Nephron progenitor cell (in vitro differentiated cells): ENCODE measurements around the gene AVPR1B.

Source experiments
- DNase-seq: peaks from one replicate; pipeline ENCODE4 v3.0.0; 2021
- H3K27ac Mint-ChIP-seq: 2 replicates; pipeline ENCODE4 v1.8.0; 2021; ENCODE audit warnings: mild to moderate bottlenecking, moderate library complexity, mixed read lengths
- H3K27me3 Mint-ChIP-seq: 2 replicates; pipeline ENCODE4 v1.8.0; 2021; ENCODE audit warnings: mild to moderate bottlenecking, low read depth, mixed read lengths; ENCODE audit not compliant: poor library complexity
- H3K36me3 Mint-ChIP-seq: 2 replicates; pipeline ENCODE4 v1.8.0; 2021; ENCODE audit warnings: low read depth, mixed read lengths
- H3K4me1 Mint-ChIP-seq: 2 replicates; pipeline ENCODE4 v1.8.0; 2021; ENCODE audit warnings: mixed read lengths
- H3K4me3 Mint-ChIP-seq: 2 replicates; pipeline ENCODE4 v1.8.0; 2021; ENCODE audit warnings: mild to moderate bottlenecking, moderate library complexity, mixed read lengths
- H3K9me3 Mint-ChIP-seq: 2 replicates; pipeline ENCODE4 v1.8.0; 2021; ENCODE audit warnings: mild to moderate bottlenecking, moderate library complexity, mixed read lengths
- TF ChIP-seq, protein P1 (sequence below): fragments of 200-600 bp; sonication (generic); IDR thresholded peaks from 2 replicates; pipeline ENCODE4 v1.5.0; 2021; ENCODE audit warnings: antibody characterized with exemption

AVPR1B gene

DNA sequence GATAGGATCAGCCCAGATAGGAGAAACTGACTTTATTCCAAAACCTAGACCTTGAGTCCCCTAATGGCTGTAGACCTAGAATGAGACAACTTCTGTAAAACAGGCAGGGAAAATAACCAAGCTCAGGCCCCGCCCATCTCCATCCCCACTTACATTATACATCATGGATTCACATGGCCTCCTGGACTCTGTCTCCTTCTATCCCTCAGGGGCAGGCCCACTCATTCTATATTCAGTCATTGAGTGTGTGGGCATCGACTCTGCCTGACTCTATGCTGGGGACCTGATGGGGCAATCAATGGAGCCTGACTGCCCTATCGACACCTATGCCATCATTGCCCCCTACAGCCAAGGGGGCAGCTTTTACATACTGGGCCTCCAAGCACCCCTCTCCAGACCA lies 6.4 kb downstream of the AVPR1B start:
- peaks cover 45% of the 10 kb centered on the region for H3K27me3 Mint-ChIP-seq
- H3K27ac Mint-ChIP-seq, result no peak overlapping the region
- H3K4me1 Mint-ChIP-seq, result no peaks in the 10 kb centered on the region
- TF ChIP-seq, protein P1, sequence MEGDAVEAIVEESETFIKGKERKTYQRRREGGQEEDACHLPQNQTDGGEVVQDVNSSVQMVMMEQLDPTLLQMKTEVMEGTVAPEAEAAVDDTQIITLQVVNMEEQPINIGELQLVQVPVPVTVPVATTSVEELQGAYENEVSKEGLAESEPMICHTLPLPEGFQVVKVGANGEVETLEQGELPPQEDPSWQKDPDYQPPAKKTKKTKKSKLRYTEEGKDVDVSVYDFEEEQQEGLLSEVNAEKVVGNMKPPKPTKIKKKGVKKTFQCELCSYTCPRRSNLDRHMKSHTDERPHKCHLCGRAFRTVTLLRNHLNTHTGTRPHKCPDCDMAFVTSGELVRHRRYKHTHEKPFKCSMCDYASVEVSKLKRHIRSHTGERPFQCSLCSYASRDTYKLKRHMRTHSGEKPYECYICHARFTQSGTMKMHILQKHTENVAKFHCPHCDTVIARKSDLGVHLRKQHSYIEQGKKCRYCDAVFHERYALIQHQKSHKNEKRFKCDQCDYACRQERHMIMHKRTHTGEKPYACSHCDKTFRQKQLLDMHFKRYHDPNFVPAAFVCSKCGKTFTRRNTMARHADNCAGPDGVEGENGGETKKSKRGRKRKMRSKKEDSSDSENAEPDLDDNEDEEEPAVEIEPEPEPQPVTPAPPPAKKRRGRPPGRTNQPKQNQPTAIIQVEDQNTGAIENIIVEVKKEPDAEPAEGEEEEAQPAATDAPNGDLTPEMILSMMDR, result no peak
- no peaks in the 10 kb centered on the region for H3K9me3 Mint-ChIP-seq
- no peak overlapping the region for H3K4me3 Mint-ChIP-seq
- no peaks in the 10 kb centered on the region for H3K36me3 Mint-ChIP-seq
- DNase-seq, result no peak

DNA sequence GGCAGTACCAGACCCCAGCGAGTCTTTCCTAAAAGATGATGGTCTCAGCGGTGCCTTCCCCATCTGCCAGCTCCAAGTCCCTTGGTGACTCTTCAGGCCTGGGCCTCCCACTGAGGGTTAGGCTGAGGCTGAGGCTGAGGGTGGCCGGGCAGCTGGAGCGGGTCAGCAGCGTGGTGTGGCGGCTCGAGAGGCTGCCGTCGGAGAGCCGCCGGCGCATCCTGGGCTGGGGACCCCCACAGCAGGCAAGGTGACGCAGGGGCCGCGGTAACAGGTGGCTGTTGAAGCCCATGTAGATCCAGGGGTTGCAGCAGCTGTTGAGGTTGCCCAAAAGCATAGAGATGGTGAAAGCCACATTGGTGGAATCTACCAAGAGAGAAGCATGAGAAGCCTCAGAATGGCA lies 7.0 kb downstream of the AVPR1B start:
- H3K27ac Mint-ChIP-seq, result no peak overlapping the region
- no peak overlapping the region for H3K4me3 Mint-ChIP-seq
- TF ChIP-seq, protein P1, result no peak
- no peak for DNase-seq
- no peaks in the 10 kb centered on the region for H3K36me3 Mint-ChIP-seq
- H3K9me3 Mint-ChIP-seq, result no peaks in the 10 kb centered on the region
- H3K4me1 Mint-ChIP-seq, result no peaks in the 10 kb centered on the region
- H3K27me3 Mint-ChIP-seq, result peaks cover 39% of the 10 kb centered on the region

DNA sequence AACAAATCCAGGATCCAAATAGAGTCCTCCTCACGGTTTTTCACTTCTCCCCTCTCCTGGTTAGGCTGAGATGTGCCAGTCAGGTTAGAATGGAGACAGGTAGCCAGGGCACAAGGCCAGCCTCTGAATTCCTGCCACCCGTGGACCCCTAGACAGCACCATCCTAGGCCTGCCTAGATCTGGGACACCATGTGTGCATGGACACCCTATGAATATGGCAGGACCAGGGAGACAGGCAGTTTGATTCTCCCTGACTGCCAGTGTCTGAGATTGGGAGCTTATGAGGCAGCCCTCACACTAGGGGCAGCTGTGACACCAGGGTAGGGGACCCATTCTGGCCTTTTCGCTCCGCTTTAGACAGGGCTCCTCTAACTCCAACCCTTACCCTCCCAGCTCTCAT lies 7.5 kb downstream of the AVPR1B start:
- no peak overlapping the region for H3K4me3 Mint-ChIP-seq
- DNase-seq, result no peak
- peaks cover under 1% of the 10 kb centered on the region for H3K4me1 Mint-ChIP-seq
- peaks cover 34% of the 10 kb centered on the region for H3K27me3 Mint-ChIP-seq
- TF ChIP-seq, protein P1, result no peak
- H3K27ac Mint-ChIP-seq, result no peak overlapping the region
- H3K36me3 Mint-ChIP-seq, result no peaks in the 10 kb centered on the region
- no peaks in the 10 kb centered on the region for H3K9me3 Mint-ChIP-seq

- H3K4me1 Mint-ChIP-seq, result peaks cover 6% of the 10 kb centered on the region
- H3K27me3 Mint-ChIP-seq, result peaks cover 23% of the 10 kb centered on the region
- no peak overlapping the region for H3K4me3 Mint-ChIP-seq
- H3K36me3 Mint-ChIP-seq, result no peaks in the 10 kb centered on the region
- TF ChIP-seq, protein P1, result no peak
- H3K27ac Mint-ChIP-seq, result no peak overlapping the region
- DNase-seq, result no peak
- H3K9me3 Mint-ChIP-seq, result no peaks in the 10 kb centered on the region
These were observed 8.6 kb downstream of the AVPR1B start for GRCh38 chr1:206108635-206109034.

GRCh38 chr1:206107168-206107544 lies 10.0 kb downstream of the AVPR1B start:
- no peak overlapping the region for H3K4me3 Mint-ChIP-seq
- TF ChIP-seq, protein P1, result no peak
- no peak for DNase-seq
- H3K9me3 Mint-ChIP-seq, result no peaks in the 10 kb centered on the region
- no peak overlapping the region for H3K27ac Mint-ChIP-seq
- no peaks in the 10 kb centered on the region for H3K36me3 Mint-ChIP-seq
- H3K27me3 Mint-ChIP-seq, result peaks cover 15% of the 10 kb centered on the region
- peaks cover 6% of the 10 kb centered on the region for H3K4me1 Mint-ChIP-seq

DNA sequence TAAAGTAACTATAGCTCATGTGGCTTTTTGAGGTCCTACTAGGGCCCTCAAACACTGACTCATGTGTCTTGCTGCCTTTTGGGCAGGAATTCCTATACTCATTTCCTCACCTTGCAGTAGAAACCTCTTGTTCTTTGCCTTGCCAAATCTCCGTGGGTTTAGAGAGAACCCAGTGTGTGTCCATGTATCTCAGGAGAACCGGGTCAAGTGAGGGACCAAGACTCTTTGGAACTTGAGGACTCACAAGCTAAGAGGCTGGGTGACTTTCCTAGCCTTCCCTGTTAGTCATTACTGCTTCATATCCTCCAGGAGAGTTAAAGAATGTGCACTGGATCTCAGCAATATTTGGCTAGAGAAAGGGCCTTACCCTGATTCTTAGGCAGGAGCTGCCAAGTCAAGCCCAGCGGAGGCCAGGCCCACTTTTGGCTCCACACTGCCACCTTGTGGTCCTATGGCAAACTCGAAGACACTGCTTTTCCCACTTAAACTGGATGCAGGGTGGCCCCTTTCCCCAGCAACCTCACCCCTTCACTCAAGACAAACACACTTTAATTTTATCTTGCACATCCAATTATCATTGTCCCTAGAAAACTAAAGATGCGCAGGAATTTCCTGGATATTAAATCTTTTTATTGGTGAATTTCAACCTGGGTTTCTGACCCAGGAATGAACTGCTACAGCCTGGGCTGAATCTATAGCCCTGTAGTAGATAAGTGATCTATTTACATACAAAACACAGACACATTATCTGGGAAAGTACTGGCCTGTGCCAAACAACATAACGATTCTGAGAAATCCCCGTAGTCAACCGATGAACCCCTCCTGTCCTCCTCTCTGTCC lies 10.6 kb downstream of the AVPR1B start:
- Mint-ChIP-seq H3K4me3 (no peak overlapping the region), H3K4me1 (peaks cover 6% of the 10 kb centered on the region), H3K36me3 (no peaks in the 10 kb centered on the region), H3K27me3 (peaks cover 14% of the 10 kb centered on the region), H3K9me3 (no peaks in the 10 kb centered on the region), H3K27ac (no peak overlapping the region)
- TF ChIP-seq, protein P1, result peak; percentile 86
- peak; percentile 87 for DNase-seq
